GM23338 (cell line): Measurements from ENCODE around the gene CD79A. TPM values are rescaled to one million over a fixed set of nuclear protein-coding genes. Genes with fewer than 3 reads are reported as not detected.

Source experiments
- ATAC-seq: fragments of 200-7000 bp; cut with Tn5 transposase; 3 replicates; pipeline ENCODE4 v1.9.1; 2020
- DNase-seq: peaks from one replicate; pipeline ENCODE4 v3.0.0-alpha.2; 2015; ENCODE audit warnings: low spot score
- H2AFZ ChIP-seq: fragments of 200-600 bp; sonication (generic); 2 replicates; pipeline ENCODE4 v1.8.0; 2016; ENCODE audit warnings: antibody characterized with exemption, mild to moderate bottlenecking, moderate library complexity
- H3F3A ChIP-seq: fragments of 200-600 bp; sonication (generic); replicated peaks from 2 replicates; pipeline ENCODE4 v1.8.0; 2017; ENCODE audit warnings: antibody characterized with exemption, mixed run types, low read depth
- H3K27ac ChIP-seq: fragments of 200-600 bp; sonication (generic); 2 replicates; pipeline ENCODE4 v1.6.1; 2016; ENCODE audit warnings: low read depth
- H3K27me3 ChIP-seq: fragments of 200-600 bp; sonication (generic); 2 replicates; pipeline ENCODE4 v1.8.0; 2016; ENCODE audit warnings: mild to moderate bottlenecking, mixed run types, moderate library complexity; ENCODE audit not compliant: insufficient read depth
- H3K36me3 ChIP-seq: fragments of 200-600 bp; sonication (generic); 2 replicates; pipeline ENCODE4 v1.8.0; 2016; ENCODE audit warnings: mild to moderate bottlenecking; ENCODE audit not compliant: insufficient read depth
- H3K4me1 ChIP-seq: fragments of 200-600 bp; sonication (generic); 2 replicates; pipeline ENCODE4 v1.8.0; 2016; ENCODE audit warnings: mild to moderate bottlenecking, moderate library complexity; ENCODE audit not compliant: insufficient read depth
- H3K4me2 ChIP-seq: fragments of 200-600 bp; sonication (generic); 2 replicates; pipeline ENCODE4 v1.7.1; 2017; ENCODE audit warnings: mixed run types
- H3K4me3 ChIP-seq: fragments of 200-600 bp; sonication (generic); 2 replicates; pipeline ENCODE4 v1.6.1; 2016; ENCODE audit warnings: mixed run types
- H3K79me2 ChIP-seq: fragments of 200-600 bp; sonication (generic); replicated peaks from 2 replicates; pipeline ENCODE4 v1.8.0; 2017; ENCODE audit warnings: mild to moderate bottlenecking; ENCODE audit not compliant: insufficient read depth
- H3K9me2 ChIP-seq: fragments of 200-600 bp; sonication (generic); 2 replicates; pipeline ENCODE4 v1.8.0; 2017; ENCODE audit not compliant: insufficient read depth
- H4K20me1 ChIP-seq: fragments of 200-600 bp; sonication (generic); replicated peaks from 2 replicates; pipeline ENCODE4 v1.8.0; 2017; ENCODE audit warnings: mild to moderate bottlenecking; ENCODE audit not compliant: insufficient read depth
- H3K27ac Mint-ChIP-seq: 2 replicates; pipeline ENCODE4 v1.8.0; 2020; ENCODE audit warnings: inconsistent platforms, mild to moderate bottlenecking, moderate library complexity, mixed read lengths
- H3K27me3 Mint-ChIP-seq: 3 replicates; pipeline ENCODE4 v1.8.0; 2022; ENCODE audit warnings: low read depth, mild to moderate bottlenecking, moderate library complexity, mixed read lengths, inconsistent platforms; ENCODE audit not compliant: insufficient read depth, poor library complexity
- H3K36me3 Mint-ChIP-seq: 3 replicates; pipeline ENCODE4 v1.8.0; 2021; ENCODE audit warnings: low read depth, mild to moderate bottlenecking, inconsistent platforms, moderate library complexity, mixed read lengths
- H3K4me1 Mint-ChIP-seq: 3 replicates; pipeline ENCODE4 v1.8.0; 2020; ENCODE audit warnings: mild to moderate bottlenecking, inconsistent platforms, mixed read lengths
- H3K4me3 Mint-ChIP-seq: 3 replicates; pipeline ENCODE4 v1.8.0; 2021; ENCODE audit warnings: moderate library complexity, mild to moderate bottlenecking, inconsistent platforms, mixed read lengths
- H3K9me3 Mint-ChIP-seq: 3 replicates; pipeline ENCODE4 v1.8.0; 2020; ENCODE audit warnings: moderate library complexity, mild to moderate bottlenecking, inconsistent platforms, mixed read lengths
- CTCF ChIP-seq, 2 experiments: fragments of 200-600 bp in 1 of 2; sonication (generic) in 1 of 2; conservative IDR thresholded peaks; 2 replicates each; pipeline versions ENCODE4 v1.5.1 to v1.6.1; 2016 to 2017; ENCODE audit warnings: antibody characterized with exemption in 2 of 2, low read depth in 2 of 2, mild to moderate bottlenecking in 2 of 2, moderate library complexity in 1 of 2
- ETS1 ChIP-seq: IDR thresholded peaks from 2 replicates; pipeline ENCODE4 v1.6.1; 2016; ENCODE audit warnings: antibody characterized with exemption
- EZH2 ChIP-seq: fragments of 200-600 bp; sonication (generic); IDR thresholded peaks from one replicate; pipeline ENCODE4 v1.8.0; 2017; ENCODE audit warnings: antibody characterized with exemption, mild to moderate bottlenecking, low read depth; ENCODE audit not compliant: unreplicated experiment
- EZH2phosphoT487 ChIP-seq: fragments of 200-600 bp; sonication (generic); IDR thresholded peaks from one replicate; pipeline ENCODE4 v1.8.1; 2018; ENCODE audit warnings: antibody characterized with exemption; ENCODE audit not compliant: unreplicated experiment
- JUNB ChIP-seq: IDR thresholded peaks from one replicate; pipeline ENCODE4 v1.6.1; 2016; ENCODE audit warnings: antibody characterized with exemption; ENCODE audit not compliant: unreplicated experiment
- NANOG ChIP-seq: IDR thresholded peaks from 2 replicates; pipeline ENCODE4 v1.6.1; 2016; ENCODE audit warnings: antibody characterized with exemption, borderline replicate concordance
- POLR2AphosphoS5 ChIP-seq: IDR thresholded peaks from 2 replicates; pipeline ENCODE4 v1.6.1; 2016; ENCODE audit warnings: antibody characterized with exemption, low read depth
- STAT1 ChIP-seq: IDR thresholded peaks from one replicate; pipeline ENCODE4 v1.6.1; 2016; ENCODE audit warnings: antibody characterized with exemption; ENCODE audit not compliant: unreplicated experiment
- ZNF114 ChIP-seq: fragments of 250-450 bp; sonication (Bioruptor Pico); IDR thresholded peaks from 2 replicates; pipeline ENCODE4 v1.5.0; 2020; ENCODE audit warnings: mild to moderate bottlenecking, moderate library complexity
- ZNF331 ChIP-seq: fragments of 250-450 bp; sonication (Bioruptor Pico); IDR thresholded peaks from 2 replicates; pipeline ENCODE4 v1.5.0; 2020; ENCODE audit warnings: low read depth, mild to moderate bottlenecking, moderate library complexity
- ZNF462 ChIP-seq: fragments of 250-450 bp; sonication (Bioruptor Pico); IDR thresholded peaks from 2 replicates; pipeline ENCODE4 v1.5.0; 2020; ENCODE audit warnings: mild to moderate bottlenecking, moderate library complexity
- polyA plus RNA-seq: library from polyadenylated mRNA; unstranded; fragments of >200 nt; fragmentation: Nextera tagmentation; extraction: Ambion mirVana; gene quantifications from 2 replicates; pipeline ENCODE4 v1.2.1, GENCODE V29; 2016
- total RNA-seq: library from RNA; depleted of rRNA; stranded (reverse); fragments of >200 nt; shearing (Covaris generic); gene quantifications from 2 replicates; pipeline ENCODE4 v1.2.3, GENCODE V29; 2014

Gene CD79A
- total and polyA plus RNA-seq, 2 experiments from 2014 or later: 0.27 TPM; not detected in 1

GRCh38 chr19:41915021-41915775, 38.1 kb downstream of the CD79A start:
- no peaks in the 10 kb centered on the region for H3K9me2 ChIP-seq
- Mint-ChIP-seq H3K36me3 (no peaks in the 10 kb centered on the region; the same call in 2 of the 3 replicates), H3K9me3 (0 out of 3 replicates have a peak, but pooled peaks cover 3% of the 10 kb centered on the region), H3K4me3 (no peak overlapping the region), H3K4me1 (peaks cover 8% of the 10 kb centered on the region), H3K27ac (no peak overlapping the region), H3K27me3 (peaks cover 43% of the 10 kb centered on the region)
- H3K79me2 ChIP-seq: no peaks in the 10 kb centered on the region
- H3K27ac ChIP-seq: no peak overlapping the region
- no peak overlapping the region for H2AFZ ChIP-seq
- peak; percentile 88 for TF ChIP-seq EZH2
- no peak for TF ChIP-seq JUNB
- DNase-seq (peak; percentile 45), ATAC-seq (no peak)
- H3K27me3 ChIP-seq: peaks cover 100% of the 10 kb centered on the region
- peak overlapping the region; percentile 43 for H3K4me3 ChIP-seq
- H4K20me1 ChIP-seq: no peaks in the 10 kb centered on the region; the same call in 1 of the 2 replicates
- H3F3A ChIP-seq: peaks cover 4% of the 10 kb centered on the region; the same call in 1 of the 2 replicates
- H3K4me1 ChIP-seq: peaks cover 5% of the 10 kb centered on the region; the same call in 1 of the 2 replicates
- peak overlapping the region; percentile 74 for H3K4me2 ChIP-seq
- H3K36me3 ChIP-seq: no peaks in the 10 kb centered on the region

- H3K4me3 ChIP-seq: no peak overlapping the region
- H3F3A ChIP-seq: peaks cover 8% of the 10 kb centered on the region; the same call in 1 of the 2 replicates
- H3K27ac ChIP-seq: no peak overlapping the region
- Mint-ChIP-seq H3K4me1 (peaks cover 8% of the 10 kb centered on the region), H3K9me3 (0 out of 3 replicates have a peak, but pooled peaks cover 3% of the 10 kb centered on the region), H3K4me3 (no peak overlapping the region), H3K27me3 (peaks cover 36% of the 10 kb centered on the region), H3K27ac (no peak overlapping the region), H3K36me3 (no peaks in the 10 kb centered on the region; the same call in 2 of the 3 replicates)
- H3K79me2 ChIP-seq: no peaks in the 10 kb centered on the region
- H2AFZ ChIP-seq: no peak overlapping the region
- H3K4me2 ChIP-seq: peak overlapping the region; percentile 74; the same call in 1 of the 2 replicates
- no peaks in the 10 kb centered on the region; the same call in 1 of the 2 replicates for H4K20me1 ChIP-seq
- no peaks in the 10 kb centered on the region for H3K9me2 ChIP-seq
- ATAC-seq: no peak
- peaks cover 5% of the 10 kb centered on the region; the same call in 1 of the 2 replicates for H3K4me1 ChIP-seq
- no peak for DNase-seq
- H3K36me3 ChIP-seq: no peaks in the 10 kb centered on the region
- H3K27me3 ChIP-seq: peaks cover 100% of the 10 kb centered on the region
- TF ChIP-seq STAT1 (no peak), POLR2AphosphoS5 (no peak), ETS1 (no peak), ZNF462 (CRISPR knock-in tag) (no peak), EZH2 (no peak), ZNF114 (no peak), CTCF (conservative IDR thresholded peaks at IDR 0.05; ENCODE audit: low read depth in 2 of 2) (no peak), NANOG (no peak), EZH2phosphoT487 (no peak), ZNF331 (CRISPR knock-in tag) (no peak)
Observed at GRCh38 chr19:41915776-41916414, 38.8 kb downstream of the CD79A start.
